ENCODE results near the gene ZNF524. TPM values are rescaled to one million over a fixed set of nuclear protein-coding genes. Genes with fewer than 3 reads are reported as not detected.

ZNF524 gene
- total RNA-seq, 2 experiments from 2014 or later, result 9.2 to 21.6 TPM

- no TSS peak for BruUV-seq (replicated peaks)
- Histone ChIP-seq H3K4me3 (ENCODE audit: low read depth, low read length, poor library complexity, severe bottlenecking) (no peak overlapping the region), H3K36me3 (ENCODE audit: insufficient read depth, low read length) (peaks cover 36% of the 10 kb centered on the region), H4K20me1 (ENCODE audit: insufficient read depth, low read length) (no peaks in the 10 kb centered on the region), H3K9me3 (ENCODE audit: low read length) (no peaks in the 10 kb centered on the region), H3K9me2 (ENCODE audit: insufficient read depth, low read length) (no peaks in the 10 kb centered on the region), H3K79me2 (ENCODE audit: insufficient read depth, low read depth, low read length) (no peaks in the 10 kb centered on the region), H3K4me2 (ENCODE audit: low read length) (no peak overlapping the region), H3K27ac (ENCODE audit: low read depth, low read length, poor library complexity, severe bottlenecking) (no peak overlapping the region), H2AFZ (ENCODE audit: low read length) (no peak overlapping the region), H3K4me1 (ENCODE audit: insufficient read depth, low read length, poor library complexity, severe bottlenecking) (peaks cover 8% of the 10 kb centered on the region)
- ChIA-PET POLR2A (interaction anchor here (0.5 kb wide), 1 partner anchor 390 kb away, joined by 5 read pairs; no protein-coding TSS in a partner anchor), CTCF (ENCODE audit: unreplicated experiment) (no interaction called here)
- intact Hi-C loops (cut with micrococcal nuclease; ENCODE audit: unreplicated experiment), result no loop called here
- DNase-seq (ENCODE audit: low spot score), result no peak
- TF ChIP-seq CTCF (conservative IDR thresholded peaks at IDR 0.05; ENCODE audit: low read length), result no peak
- TF ChIP-seq EZH2phosphoT487 (IDR thresholded peaks at IDR 0.05; ENCODE audit: borderline replicate concordance, low read depth, low read length), result no peak
These were observed 5.0 kb upstream of the ZNF524 start for GRCh38 chr19:55594996-55595545.

GRCh38 chr19:55596304-55596703 is 3.8 kb upstream of the ZNF524 start:
- CTCF ChIA-PET (ENCODE audit: unreplicated experiment), result no interaction called here

More at GRCh38 chr19:55596304-55596703, 3.8 kb upstream of the ZNF524 start:
- H3K4me2 ChIP-seq (ENCODE audit: low read length), result no peak overlapping the region
- H3K79me2 ChIP-seq (ENCODE audit: insufficient read depth, low read depth, low read length), result no peaks in the 10 kb centered on the region
- H3K4me3 ChIP-seq (ENCODE audit: low read depth, low read length, poor library complexity, severe bottlenecking), result no peak overlapping the region
- POLR2A ChIA-PET, result no interaction called here
- H3K4me1 ChIP-seq (ENCODE audit: insufficient read depth, low read length, poor library complexity, severe bottlenecking), result peaks cover 16% of the 10 kb centered on the region
- no peak for DNase-seq (ENCODE audit: low spot score)
- intact Hi-C loops (cut with micrococcal nuclease; ENCODE audit: unreplicated experiment), result no loop called here
- no peaks in the 10 kb centered on the region for H4K20me1 ChIP-seq (ENCODE audit: insufficient read depth, low read length)
- H3K9me2 ChIP-seq (ENCODE audit: insufficient read depth, low read length), result no peaks in the 10 kb centered on the region
- H2AFZ ChIP-seq (ENCODE audit: low read length), result no peak overlapping the region
- peaks cover 36% of the 10 kb centered on the region for H3K36me3 ChIP-seq (ENCODE audit: insufficient read depth, low read length)
- H3K9me3 ChIP-seq (ENCODE audit: low read length), result no peaks in the 10 kb centered on the region
- no peak overlapping the region for H3K27ac ChIP-seq (ENCODE audit: low read depth, low read length, poor library complexity, severe bottlenecking)
- no TSS peak for BruUV-seq (replicated peaks)
- TF ChIP-seq EZH2phosphoT487 (IDR thresholded peaks at IDR 0.05; ENCODE audit: borderline replicate concordance, low read depth, low read length) (no peak), CTCF (conservative IDR thresholded peaks at IDR 0.05; ENCODE audit: low read length) (no peak)

Data from OCI-LY7 (cell line).